GM21381 (cell line): ENCODE measurements around the gene DBF4B.

Source experiments
- ATAC-seq: cut with Tn5 transposase; IDR thresholded peaks from one replicate; pipeline ENCODE4 v1.9.1; 2021; ENCODE audit warnings: mild to moderate bottlenecking, moderate library complexity; ENCODE audit not compliant: unreplicated experiment

The DBF4B gene

GRCh38 chr17:44795421-44795820 lies 87.0 kb downstream of the DBF4B start:
- ATAC-seq: no peak

- ATAC-seq: no peak
Observed at GRCh38 chr17:44795928-44796327, 87.5 kb downstream of the DBF4B start.

GRCh38 chr17:44796731-44797130 lies 88.3 kb downstream of the DBF4B start:
- ATAC-seq: no peak

- ATAC-seq: no peak
Observed at GRCh38 chr17:44797802-44798201, 89.3 kb downstream of the DBF4B start.

GRCh38 chr17:44798356-44798755 lies 89.9 kb downstream of the DBF4B start:
- no peak for ATAC-seq
